Measurements from ENCODE around the gene ZNF462.

Gene ZNF462

DNA sequence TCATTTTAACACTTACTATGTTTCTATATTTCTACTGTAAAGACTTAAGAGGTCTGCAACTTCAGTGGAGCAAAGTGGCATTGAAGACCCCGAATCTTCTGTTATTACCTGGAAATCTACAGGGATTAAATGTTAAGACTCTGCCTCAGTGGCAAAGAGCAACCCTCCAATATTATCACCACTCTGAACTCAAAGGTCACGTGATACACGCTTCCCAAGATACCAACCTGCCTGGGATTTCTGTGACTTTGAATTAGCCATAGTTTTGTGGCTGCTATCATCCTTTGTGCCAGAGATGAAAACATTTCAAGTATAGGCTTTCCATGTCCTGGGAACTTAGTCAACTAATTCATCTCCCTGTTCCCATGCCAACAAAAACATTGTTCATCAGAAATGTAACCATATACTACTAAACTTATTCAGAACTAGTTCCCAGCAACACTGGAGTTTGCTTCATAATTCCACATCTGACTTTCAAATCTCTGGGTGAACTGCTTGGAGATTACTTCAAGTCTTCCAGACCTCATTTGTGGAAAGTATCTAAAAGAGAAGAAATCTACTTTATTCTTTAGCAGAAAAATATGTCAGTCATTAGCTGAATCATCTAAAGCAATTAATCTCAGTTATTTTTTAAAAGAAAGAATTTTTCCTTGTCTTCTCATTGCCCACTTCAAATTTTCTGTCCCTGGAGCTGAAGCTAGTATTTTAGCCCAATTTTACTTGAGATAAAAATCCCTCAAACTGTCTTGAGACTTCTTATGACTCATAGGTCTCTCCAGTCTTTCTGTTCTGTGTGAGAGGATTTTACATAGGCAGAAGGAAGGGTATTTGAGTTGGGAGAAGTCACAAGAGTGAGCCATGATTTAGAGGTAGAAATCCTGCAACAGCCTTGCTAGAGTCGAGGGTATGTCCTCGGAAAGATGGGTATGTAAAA lies 83.0 kb downstream of the ZNF462 start:
- no peaks in the 10 kb centered on the region for H3K9me3 ChIP-seq (ENCODE audit: control insufficient read depth in 2 of 2, low read length in 2 of 2)
- no peak overlapping the region for H3K9ac ChIP-seq (ENCODE audit: low read length in 2 of 2)
- no peak overlapping the region for H3K27ac ChIP-seq (ENCODE audit: low read length)
- H3K27me3 ChIP-seq (ENCODE audit: control insufficient read depth in 1 of 2, insufficient read depth in 2 of 2, low read length in 2 of 2), result no peaks in the 10 kb centered on the region
- no peak overlapping the region for H3K4me3 ChIP-seq (ENCODE audit: low read length in 2 of 2)
- no peaks in the 10 kb centered on the region for H3K4me1 ChIP-seq (ENCODE audit: control insufficient read depth, insufficient read depth, low read length)
- H3K36me3 ChIP-seq (ENCODE audit: control insufficient read depth in 2 of 2, insufficient read depth in 2 of 2, low read length in 2 of 2), result peaks cover 5 to 14% of the 10 kb centered on the region in 2 donors

DNA sequence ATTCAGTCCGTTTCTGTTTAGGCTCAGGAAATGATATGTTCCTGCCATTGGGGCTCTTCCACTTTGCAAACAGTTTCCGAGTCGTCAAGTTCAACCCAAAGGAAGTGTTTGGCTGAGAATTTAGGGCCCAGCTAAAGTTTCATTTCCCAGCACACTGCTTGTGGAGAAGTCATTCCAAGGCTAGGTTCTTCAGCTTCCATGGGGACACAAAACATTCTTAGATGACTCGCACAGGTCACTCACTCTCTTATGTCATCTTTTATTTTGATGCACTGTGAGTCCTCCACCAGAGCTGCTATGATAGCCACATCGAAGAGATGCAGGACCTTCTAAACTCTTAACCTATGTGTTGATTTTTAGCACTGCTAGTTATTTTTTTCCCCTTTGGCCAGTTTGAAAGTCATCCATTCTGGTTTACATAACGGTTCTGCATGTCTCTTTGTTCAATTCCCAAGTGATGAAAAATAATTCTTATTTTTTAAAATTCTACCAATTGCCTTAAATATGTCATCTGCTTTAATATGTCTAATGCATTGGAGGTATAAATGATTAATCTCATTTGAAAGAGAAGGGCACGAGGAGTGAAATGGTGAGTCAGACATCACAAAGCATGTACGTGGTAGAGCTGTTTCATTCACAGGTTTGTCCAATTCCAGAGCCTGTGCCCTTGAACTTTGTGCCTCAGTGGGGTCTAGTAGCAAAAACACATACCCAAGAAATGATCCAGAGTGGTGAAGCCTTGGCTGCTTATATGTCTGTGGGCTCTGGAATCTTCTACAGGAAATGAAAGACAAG lies 84.3 kb downstream of the ZNF462 start:
- no peak overlapping the region for H3K4me3 ChIP-seq (ENCODE audit: low read length in 2 of 2)
- no peak overlapping the region for H3K27ac ChIP-seq (ENCODE audit: low read length)
- H3K27me3 ChIP-seq (ENCODE audit: control insufficient read depth in 1 of 2, insufficient read depth in 2 of 2, low read length in 2 of 2), result no peaks in the 10 kb centered on the region
- H3K9me3 ChIP-seq (ENCODE audit: control insufficient read depth in 2 of 2, low read length in 2 of 2), result no peaks in the 10 kb centered on the region
- H3K4me1 ChIP-seq (ENCODE audit: control insufficient read depth, insufficient read depth, low read length), result no peaks in the 10 kb centered on the region
- H3K36me3 ChIP-seq (ENCODE audit: control insufficient read depth in 2 of 2, insufficient read depth in 2 of 2, low read length in 2 of 2), result peaks cover 5 to 10% of the 10 kb centered on the region in 2 donors
- H3K9ac ChIP-seq (ENCODE audit: low read length in 2 of 2), result no peak overlapping the region

DNA sequence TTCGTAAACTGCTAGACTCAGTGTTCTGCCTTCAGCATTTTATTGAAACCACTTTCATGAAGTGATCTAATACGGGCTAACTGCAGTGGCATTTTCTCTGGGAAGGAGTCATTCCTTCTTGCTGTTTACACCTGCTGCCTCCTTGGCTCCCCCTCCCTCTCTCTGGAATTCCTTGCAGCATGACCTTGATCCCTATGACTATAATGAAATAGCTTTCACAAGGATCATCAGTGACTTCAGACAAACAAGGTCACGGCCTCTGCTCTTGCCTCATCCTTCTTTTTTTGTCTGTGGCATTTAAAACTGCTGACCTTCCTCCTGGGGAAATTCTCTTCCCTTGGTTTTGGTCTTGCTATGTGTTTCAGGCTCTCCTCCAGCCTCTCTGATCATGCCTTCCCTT lies 90.2 kb downstream of the ZNF462 start:
- H3K27ac ChIP-seq (ENCODE audit: low read length), result no peak overlapping the region
- H3K36me3 ChIP-seq (ENCODE audit: control insufficient read depth in 2 of 2, insufficient read depth in 2 of 2, low read length in 2 of 2), result peaks cover 3 to 17% of the 10 kb centered on the region in 2 donors
- H3K4me3 ChIP-seq (ENCODE audit: low read length in 2 of 2), result no peak overlapping the region
- no peak overlapping the region for H3K9ac ChIP-seq (ENCODE audit: low read length in 2 of 2)
- no peaks in the 10 kb centered on the region for H3K9me3 ChIP-seq (ENCODE audit: control insufficient read depth in 2 of 2, low read length in 2 of 2)
- no peaks in the 10 kb centered on the region for H3K27me3 ChIP-seq (ENCODE audit: control insufficient read depth in 1 of 2, insufficient read depth in 2 of 2, low read length in 2 of 2)
- H3K4me1 ChIP-seq (ENCODE audit: control insufficient read depth, insufficient read depth, low read length), result no peaks in the 10 kb centered on the region

DNA sequence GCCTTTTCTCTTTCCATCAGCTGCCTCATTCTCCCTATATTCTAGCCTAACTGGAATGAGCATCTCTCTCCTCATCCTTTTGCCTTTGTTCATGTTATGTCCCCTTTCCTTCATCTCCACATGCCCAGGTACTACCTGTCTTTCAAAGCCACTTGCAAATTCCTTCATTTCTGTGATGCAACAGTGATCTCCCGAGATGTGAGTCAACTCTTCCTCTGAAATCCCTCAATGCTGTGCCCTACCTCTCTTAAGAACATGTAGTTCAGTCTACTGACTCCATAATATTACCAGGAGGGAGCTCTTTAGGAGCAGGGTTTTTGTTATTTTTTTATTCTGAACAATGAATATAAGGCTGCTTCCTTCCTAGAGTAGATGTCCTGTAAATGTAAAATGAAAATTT lies 91.6 kb downstream of the ZNF462 start:
- no peak overlapping the region for H3K27ac ChIP-seq (ENCODE audit: low read length)
- no peaks in the 10 kb centered on the region for H3K27me3 ChIP-seq (ENCODE audit: control insufficient read depth in 1 of 2, insufficient read depth in 2 of 2, low read length in 2 of 2)
- H3K9ac ChIP-seq (ENCODE audit: low read length in 2 of 2), result no peak overlapping the region
- no peak overlapping the region for H3K4me3 ChIP-seq (ENCODE audit: low read length in 2 of 2)
- H3K4me1 ChIP-seq (ENCODE audit: control insufficient read depth, insufficient read depth, low read length), result peaks cover 2% of the 10 kb centered on the region
- H3K9me3 ChIP-seq (ENCODE audit: control insufficient read depth in 2 of 2, low read length in 2 of 2), result no peaks in the 10 kb centered on the region
- H3K36me3 ChIP-seq (ENCODE audit: control insufficient read depth in 2 of 2, insufficient read depth in 2 of 2, low read length in 2 of 2), result peaks cover 5 to 10% of the 10 kb centered on the region in 2 donors

DNA sequence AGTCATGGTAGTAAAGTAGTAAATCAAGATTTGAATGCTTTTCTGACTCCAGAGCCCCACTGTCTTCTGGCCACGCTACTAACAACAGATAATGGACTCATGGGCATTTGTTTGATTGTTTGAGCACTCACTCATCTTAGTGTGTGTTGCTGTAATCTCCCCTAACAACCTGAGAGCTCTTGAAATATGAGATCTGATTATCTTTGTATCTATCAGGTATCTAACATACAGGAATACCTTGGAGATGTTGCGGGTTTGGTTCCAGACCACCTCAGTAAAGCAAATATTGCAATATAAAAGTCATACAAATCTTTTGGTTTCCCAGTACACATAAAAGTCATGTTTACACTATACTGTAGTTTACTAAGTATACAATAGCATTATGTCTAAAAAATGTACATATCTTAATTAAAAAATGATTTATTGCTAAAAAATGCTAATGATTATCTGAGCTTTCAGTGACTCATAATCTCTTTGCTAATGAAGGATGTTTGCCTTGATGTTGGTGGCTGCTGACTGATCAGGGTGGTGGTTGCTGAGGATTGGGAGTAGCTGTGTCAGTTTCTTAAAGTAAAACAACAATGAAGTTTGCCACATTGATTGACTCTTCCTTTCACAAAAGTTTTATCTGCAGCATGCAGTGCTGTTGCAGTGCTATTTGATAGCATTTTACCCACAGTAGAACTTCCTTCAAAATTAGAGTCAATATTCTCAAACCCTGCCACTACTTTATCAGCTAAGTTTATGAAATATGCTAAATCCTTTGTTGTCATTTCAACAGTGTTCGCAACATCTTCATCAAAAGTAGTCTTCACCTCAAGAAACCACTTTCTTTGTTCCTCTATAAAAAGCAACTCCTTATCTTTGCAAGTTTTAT lies 92.2 kb downstream of the ZNF462 start:
- H3K4me1 ChIP-seq (ENCODE audit: control insufficient read depth, insufficient read depth, low read length), result peaks cover 2% of the 10 kb centered on the region
- H3K9me3 ChIP-seq (ENCODE audit: control insufficient read depth in 2 of 2, low read length in 2 of 2), result no peaks in the 10 kb centered on the region
- no peak overlapping the region for H3K9ac ChIP-seq (ENCODE audit: low read length in 2 of 2)
- H3K36me3 ChIP-seq (ENCODE audit: control insufficient read depth in 2 of 2, insufficient read depth in 2 of 2, low read length in 2 of 2), result peaks cover 2 to 10% of the 10 kb centered on the region in 2 donors
- no peaks in the 10 kb centered on the region for H3K27me3 ChIP-seq (ENCODE audit: control insufficient read depth in 1 of 2, insufficient read depth in 2 of 2, low read length in 2 of 2)
- no peak overlapping the region for H3K27ac ChIP-seq (ENCODE audit: low read length)
- H3K4me3 ChIP-seq (ENCODE audit: low read length in 2 of 2), result no peak overlapping the region

DNA sequence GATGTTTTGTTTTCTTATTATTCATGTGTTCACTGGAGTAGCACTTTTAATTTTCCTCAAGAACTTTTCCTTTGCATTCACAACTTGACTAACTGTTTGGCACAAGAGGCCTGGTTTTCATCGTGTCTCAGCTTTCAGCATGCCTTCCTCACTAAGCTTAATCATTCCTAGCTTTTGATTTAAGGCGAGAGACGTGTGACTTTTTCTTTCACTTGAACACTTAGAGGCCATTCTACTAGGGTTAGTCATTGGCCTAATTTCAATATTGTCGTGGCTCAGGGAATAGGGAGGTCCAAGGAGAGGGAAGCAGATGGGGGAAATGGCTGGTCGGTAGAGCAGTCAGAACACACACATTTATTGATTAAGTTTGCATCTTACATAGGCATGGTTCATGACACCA lies 94.0 kb downstream of the ZNF462 start:
- H3K9ac ChIP-seq (ENCODE audit: low read length in 2 of 2), result no peak overlapping the region
- peaks cover 2% of the 10 kb centered on the region for H3K4me1 ChIP-seq (ENCODE audit: control insufficient read depth, insufficient read depth, low read length)
- no peaks in the 10 kb centered on the region for H3K9me3 ChIP-seq (ENCODE audit: control insufficient read depth in 2 of 2, low read length in 2 of 2)
- H3K4me3 ChIP-seq (ENCODE audit: low read length in 2 of 2), result no peak overlapping the region
- H3K27me3 ChIP-seq (ENCODE audit: control insufficient read depth in 1 of 2, insufficient read depth in 2 of 2, low read length in 2 of 2), result no peaks in the 10 kb centered on the region
- no peak overlapping the region for H3K27ac ChIP-seq (ENCODE audit: low read length)
- peaks cover 2 to 14% of the 10 kb centered on the region in 2 donors for H3K36me3 ChIP-seq (ENCODE audit: control insufficient read depth in 2 of 2, insufficient read depth in 2 of 2, low read length in 2 of 2)

DNA sequence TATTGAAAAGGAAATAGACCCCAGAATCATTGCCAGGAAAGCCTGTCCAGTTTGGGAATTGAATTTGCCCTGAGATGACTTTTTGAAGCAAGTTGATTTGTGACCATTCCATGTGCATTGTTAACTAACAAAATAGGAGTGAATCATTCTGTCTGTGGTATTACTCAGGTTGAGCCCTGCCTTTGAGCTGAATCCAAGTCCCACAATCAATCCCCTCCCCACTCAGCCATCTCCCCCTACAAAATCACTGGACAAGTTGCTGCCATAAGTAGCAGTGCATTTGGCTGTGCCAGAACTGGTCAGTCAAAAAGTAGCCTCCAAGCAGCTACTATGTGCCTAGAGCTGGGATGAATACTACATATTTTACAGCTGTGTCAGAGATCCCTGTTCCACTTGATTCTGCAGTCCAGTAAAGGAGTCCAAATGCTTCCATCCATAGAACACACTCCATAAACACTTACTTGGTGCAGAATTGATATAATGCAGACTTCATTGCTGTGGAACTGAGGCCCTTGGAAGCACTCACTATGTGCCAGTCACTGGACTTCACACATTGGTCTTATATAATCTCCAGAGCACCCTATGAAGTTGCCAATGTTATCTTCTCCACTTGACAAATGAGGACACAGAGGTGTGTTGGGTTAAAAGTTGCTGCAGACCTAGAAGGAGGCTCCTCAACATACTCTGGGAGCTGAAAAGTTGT lies 96.1 kb downstream of the ZNF462 start:
- H3K27ac ChIP-seq (ENCODE audit: low read length), result no peak overlapping the region

DNA sequence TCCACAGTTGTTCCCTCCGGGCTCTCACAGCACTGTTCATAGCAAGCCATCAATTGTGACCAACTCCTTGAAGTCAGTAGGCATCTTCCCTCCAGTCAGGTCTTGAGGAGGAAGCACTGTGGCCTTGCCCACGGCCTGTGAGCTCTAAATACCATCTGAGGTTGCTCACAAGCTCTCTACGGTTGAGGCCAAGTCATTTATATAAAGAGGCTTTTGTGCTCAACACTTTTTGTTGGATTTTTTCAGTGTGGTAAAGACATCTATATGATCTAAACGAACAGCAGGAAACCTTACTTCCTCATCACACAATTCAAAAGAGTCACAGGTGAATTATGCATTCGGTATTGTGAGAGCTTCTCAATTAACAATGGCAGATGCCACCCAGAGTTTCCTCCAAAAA lies 97.3 kb downstream of the ZNF462 start:
- no peak overlapping the region for H3K27ac ChIP-seq (ENCODE audit: low read length)
- no peaks in the 10 kb centered on the region for H3K27me3 ChIP-seq (ENCODE audit: control insufficient read depth in 1 of 2, insufficient read depth in 2 of 2, low read length in 2 of 2)
- no peaks in the 10 kb centered on the region for H3K9me3 ChIP-seq (ENCODE audit: control insufficient read depth in 2 of 2, low read length in 2 of 2)
- no peak overlapping the region for H3K4me3 ChIP-seq (ENCODE audit: low read length in 2 of 2)
- H3K9ac ChIP-seq (ENCODE audit: low read length in 2 of 2), result no peak overlapping the region
- H3K36me3 ChIP-seq (ENCODE audit: control insufficient read depth in 2 of 2, insufficient read depth in 2 of 2, low read length in 2 of 2), result peaks cover 2 to 4% of the 10 kb centered on the region in 2 donors
- H3K4me1 ChIP-seq (ENCODE audit: control insufficient read depth, insufficient read depth, low read length), result peaks cover 2% of the 10 kb centered on the region

More for the DNA sequence above, 96.1 kb downstream of the ZNF462 start:
- H3K4me3 ChIP-seq (ENCODE audit: low read length in 2 of 2), result no peak overlapping the region
- no peak overlapping the region for H3K9ac ChIP-seq (ENCODE audit: low read length in 2 of 2)
- H3K36me3 ChIP-seq (ENCODE audit: control insufficient read depth in 2 of 2, insufficient read depth in 2 of 2, low read length in 2 of 2), result peaks cover 2 to 10% of the 10 kb centered on the region in 2 donors
- H3K4me1 ChIP-seq (ENCODE audit: control insufficient read depth, insufficient read depth, low read length), result peaks cover 2% of the 10 kb centered on the region
- H3K9me3 ChIP-seq (ENCODE audit: control insufficient read depth in 2 of 2, low read length in 2 of 2), result no peaks in the 10 kb centered on the region
- no peaks in the 10 kb centered on the region for H3K27me3 ChIP-seq (ENCODE audit: control insufficient read depth in 1 of 2, insufficient read depth in 2 of 2, low read length in 2 of 2)

DNA sequence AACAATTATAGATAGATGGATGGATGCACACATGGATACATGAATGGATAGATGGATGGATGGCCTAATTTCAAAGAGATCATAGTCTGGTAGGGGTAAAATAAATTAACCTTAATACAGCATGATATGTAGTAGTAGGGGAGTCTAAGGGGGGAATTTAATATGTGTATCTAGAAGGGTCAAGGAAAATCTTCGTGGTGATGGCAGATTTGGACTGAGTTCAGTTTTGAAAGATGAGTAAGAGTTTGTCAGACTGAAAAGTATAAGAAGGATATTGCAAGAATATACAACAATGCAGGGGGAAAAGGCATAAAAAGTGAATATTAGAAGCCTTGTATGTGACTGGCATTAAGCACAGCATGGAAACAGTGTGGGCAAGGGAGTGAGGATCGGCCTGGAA lies 98.7 kb downstream of the ZNF462 start:
- Histone ChIP-seq H3K4me1 (ENCODE audit: control insufficient read depth, insufficient read depth, low read length) (peaks cover 2% of the 10 kb centered on the region), H3K9me3 (ENCODE audit: control insufficient read depth in 2 of 2, low read length in 2 of 2) (no peaks in the 10 kb centered on the region), H3K4me3 (ENCODE audit: low read length in 2 of 2) (no peak overlapping the region), H3K9ac (ENCODE audit: low read length in 2 of 2) (no peak overlapping the region), H3K27ac (ENCODE audit: low read length) (no peak overlapping the region), H3K27me3 (ENCODE audit: control insufficient read depth in 1 of 2, insufficient read depth in 2 of 2, low read length in 2 of 2) (no peaks in the 10 kb centered on the region), H3K36me3 (ENCODE audit: control insufficient read depth in 2 of 2, insufficient read depth in 2 of 2, low read length in 2 of 2) (peaks cover 2 to 4% of the 10 kb centered on the region in 2 donors)

DNA sequence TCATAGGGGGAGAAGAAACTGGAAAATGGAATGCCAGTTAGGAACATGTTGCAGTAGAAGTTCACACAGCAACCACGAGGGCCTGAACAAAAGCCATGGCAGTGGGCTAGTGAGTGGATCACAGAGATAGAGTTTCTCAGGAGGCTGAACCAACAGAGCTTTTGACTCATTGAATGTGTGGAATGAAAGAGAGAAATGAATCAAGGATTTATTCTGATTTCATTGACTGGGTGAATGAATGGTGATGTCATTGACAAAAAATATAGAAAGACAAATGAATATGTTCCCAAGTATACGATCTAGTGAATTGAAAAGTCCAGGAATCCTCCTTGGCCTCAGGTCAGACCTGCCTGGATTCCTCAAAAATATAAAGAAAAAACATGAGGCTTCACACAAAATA lies 99.2 kb downstream of the ZNF462 start:
- Histone ChIP-seq H3K9me3 (ENCODE audit: control insufficient read depth in 2 of 2, low read length in 2 of 2) (no peaks in the 10 kb centered on the region), H3K36me3 (ENCODE audit: control insufficient read depth in 2 of 2, insufficient read depth in 2 of 2, low read length in 2 of 2) (peaks cover 2 to 4% of the 10 kb centered on the region in 2 donors), H3K4me1 (ENCODE audit: control insufficient read depth, insufficient read depth, low read length) (peaks cover 2% of the 10 kb centered on the region), H3K27me3 (ENCODE audit: control insufficient read depth in 1 of 2, insufficient read depth in 2 of 2, low read length in 2 of 2) (no peaks in the 10 kb centered on the region), H3K4me3 (ENCODE audit: low read length in 2 of 2) (no peak overlapping the region), H3K9ac (ENCODE audit: low read length in 2 of 2) (no peak overlapping the region), H3K27ac (ENCODE audit: low read length) (no peak overlapping the region)

All from stomach smooth muscle (tissue), 2 donors.